ENCODE results near the gene PPP4R2.

DNA sequence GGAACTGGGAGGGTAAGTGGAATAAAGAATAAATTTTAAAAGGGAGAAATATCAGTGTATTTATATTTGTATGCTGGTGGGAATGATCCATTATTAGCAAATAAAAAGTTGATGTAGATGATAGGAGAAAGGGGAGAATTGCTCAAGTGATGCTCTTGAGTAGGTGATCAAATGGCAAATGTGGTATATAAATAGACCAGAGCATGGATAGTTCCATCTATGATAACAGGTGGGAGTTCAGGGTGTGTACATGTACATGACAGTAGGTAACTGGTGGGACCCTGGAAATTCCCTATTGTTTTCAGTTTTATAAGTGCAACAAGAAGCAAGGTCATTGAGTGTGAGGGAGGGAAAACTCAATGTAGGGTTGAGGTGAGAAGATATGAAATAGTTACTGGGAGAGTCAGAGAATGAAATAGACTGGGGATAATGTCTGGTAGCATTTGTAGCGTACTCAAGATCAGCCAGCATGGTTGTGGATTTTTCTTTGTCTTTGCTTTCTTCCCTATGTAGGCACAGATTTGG, 33.5 kb downstream of the PPP4R2 start:
- TF ChIP-seq, protein P1, sequence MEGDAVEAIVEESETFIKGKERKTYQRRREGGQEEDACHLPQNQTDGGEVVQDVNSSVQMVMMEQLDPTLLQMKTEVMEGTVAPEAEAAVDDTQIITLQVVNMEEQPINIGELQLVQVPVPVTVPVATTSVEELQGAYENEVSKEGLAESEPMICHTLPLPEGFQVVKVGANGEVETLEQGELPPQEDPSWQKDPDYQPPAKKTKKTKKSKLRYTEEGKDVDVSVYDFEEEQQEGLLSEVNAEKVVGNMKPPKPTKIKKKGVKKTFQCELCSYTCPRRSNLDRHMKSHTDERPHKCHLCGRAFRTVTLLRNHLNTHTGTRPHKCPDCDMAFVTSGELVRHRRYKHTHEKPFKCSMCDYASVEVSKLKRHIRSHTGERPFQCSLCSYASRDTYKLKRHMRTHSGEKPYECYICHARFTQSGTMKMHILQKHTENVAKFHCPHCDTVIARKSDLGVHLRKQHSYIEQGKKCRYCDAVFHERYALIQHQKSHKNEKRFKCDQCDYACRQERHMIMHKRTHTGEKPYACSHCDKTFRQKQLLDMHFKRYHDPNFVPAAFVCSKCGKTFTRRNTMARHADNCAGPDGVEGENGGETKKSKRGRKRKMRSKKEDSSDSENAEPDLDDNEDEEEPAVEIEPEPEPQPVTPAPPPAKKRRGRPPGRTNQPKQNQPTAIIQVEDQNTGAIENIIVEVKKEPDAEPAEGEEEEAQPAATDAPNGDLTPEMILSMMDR (IDR thresholded peaks at IDR 0.05; ENCODE audit: low read length) = no peak
- TF ChIP-seq EZH2 (IDR thresholded peaks at IDR 0.05; ENCODE audit: borderline replicate concordance, low read length) = no peak
